BLaER1 (cell line): ENCODE data around the gene KSR2.
A peak's percentile ranks its signal among the peaks of the same experiment; 100 is the strongest.

ENCODE experiments used
- H3K27ac ChIP-seq: shearing (Covaris generic); formaldehyde crosslinking; 2 replicates; pipeline ENCODE4 v1.8.1; 2022
- H3K27me3 ChIP-seq: shearing (Covaris generic); formaldehyde crosslinking; 2 replicates; pipeline ENCODE4 v1.8.1; 2022
- H3K36me3 ChIP-seq: shearing (Covaris generic); formaldehyde crosslinking; 2 replicates; pipeline ENCODE4 v1.8.1; 2022
- H3K4me1 ChIP-seq: shearing (Covaris generic); formaldehyde crosslinking; 2 replicates; pipeline ENCODE4 v1.8.1; 2022
- H3K4me2 ChIP-seq: shearing (Covaris generic); formaldehyde crosslinking; 2 replicates; pipeline ENCODE4 v1.8.1; 2022
- H3K4me3 ChIP-seq: shearing (Covaris generic); formaldehyde crosslinking; 2 replicates; pipeline ENCODE4 v1.8.1; 2022
- H3K9ac ChIP-seq: shearing (Covaris generic); formaldehyde crosslinking; 2 replicates; pipeline ENCODE4 v1.8.1; 2022
- H3K9me3 ChIP-seq: shearing (Covaris generic); formaldehyde crosslinking; 2 replicates; pipeline ENCODE4 v1.8.1; 2022
- H4K20me1 ChIP-seq: shearing (Covaris generic); formaldehyde crosslinking; 2 replicates; pipeline ENCODE4 v1.8.1; 2022
- Cebpa-rat ChIP-seq: shearing (Covaris generic); IDR thresholded peaks from 2 replicates; pipeline ENCODE4 v1.8.1; 2022

The KSR2 gene

DNA sequence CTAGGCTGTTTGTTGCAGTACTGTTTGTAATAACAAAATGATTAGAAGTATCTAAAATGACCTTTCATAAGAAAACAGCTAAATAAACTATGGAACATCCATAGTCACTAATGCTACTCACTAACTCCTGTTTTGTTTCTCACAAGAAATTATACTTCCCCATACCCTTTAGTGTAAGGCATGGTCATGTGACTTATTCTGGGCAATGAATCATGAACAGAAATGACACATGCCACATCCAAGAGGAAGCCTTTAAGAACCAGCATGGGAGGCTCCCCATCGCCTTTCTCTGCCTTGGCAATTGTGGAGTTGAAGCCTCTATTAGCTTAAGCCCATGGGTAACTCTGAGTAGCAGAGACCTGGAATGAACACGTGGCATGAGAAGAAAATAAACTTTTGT, 49.3 kb downstream of the KSR2 start:
- no peak for TF ChIP-seq Cebpa-rat
- Histone ChIP-seq H3K4me3 (no peak overlapping the region), H3K4me1 (no peaks in the 10 kb centered on the region), H3K27me3 (no peaks in the 10 kb centered on the region), H3K27ac (no peak overlapping the region), H4K20me1 (no peaks in the 10 kb centered on the region), H3K9ac (no peak overlapping the region), H3K36me3 (no peaks in the 10 kb centered on the region), H3K9me3 (0 out of 2 replicates have a peak, but pooled peaks cover 3% of the 10 kb centered on the region), H3K4me2 (no peak overlapping the region)

DNA sequence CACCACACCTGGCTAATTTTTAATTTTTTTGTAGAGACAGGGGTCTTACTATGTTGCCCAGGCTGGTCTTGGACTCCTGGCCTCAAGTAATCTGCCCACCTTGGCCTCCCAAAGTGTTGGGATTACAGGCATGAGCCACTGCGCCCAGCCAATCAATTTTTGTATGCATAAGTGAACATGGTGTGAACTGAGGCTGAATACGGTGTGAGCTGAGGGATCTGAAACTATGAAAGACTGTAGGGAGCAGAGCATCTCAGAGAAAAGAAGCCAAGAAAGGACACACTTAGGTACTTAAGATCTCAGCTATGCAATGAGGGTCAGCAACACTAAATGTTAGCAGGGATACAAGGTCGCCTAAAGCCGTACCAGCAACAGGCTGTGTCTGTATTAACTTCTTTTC, 54.1 kb downstream of the KSR2 start:
- H3K27me3 ChIP-seq = no peaks in the 10 kb centered on the region
- H4K20me1 ChIP-seq = no peaks in the 10 kb centered on the region
- H3K4me3 ChIP-seq = no peak overlapping the region
- H3K9me3 ChIP-seq = peaks cover 18% of the 10 kb centered on the region
- no peaks in the 10 kb centered on the region for H3K36me3 ChIP-seq
- H3K4me1 ChIP-seq = peaks cover 10% of the 10 kb centered on the region
- H3K9ac ChIP-seq = no peak overlapping the region
- H3K27ac ChIP-seq = no peak overlapping the region
- no peak for TF ChIP-seq Cebpa-rat
- no peak overlapping the region for H3K4me2 ChIP-seq

DNA sequence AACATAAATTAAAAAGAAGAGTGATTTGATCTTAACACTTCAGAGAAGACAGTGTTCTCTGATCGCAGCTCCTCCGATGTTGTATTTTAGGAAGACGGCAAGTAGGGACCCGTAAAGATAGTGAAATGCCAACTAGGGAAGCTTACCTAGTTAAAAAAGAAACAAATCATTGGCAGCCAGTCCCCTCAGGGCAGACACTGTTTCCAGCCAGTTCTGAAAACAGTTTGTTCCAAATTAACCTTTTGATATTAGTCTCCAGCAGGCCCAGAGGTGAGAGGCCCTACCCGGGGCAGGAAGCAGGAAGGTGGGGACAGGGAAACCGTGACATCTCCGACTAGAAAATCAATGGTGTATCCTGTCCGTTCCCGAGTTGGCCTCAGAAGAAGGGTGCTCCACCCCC, 56.0 kb downstream of the KSR2 start:
- Histone ChIP-seq H3K27ac (no peak overlapping the region), H3K27me3 (no peaks in the 10 kb centered on the region), H4K20me1 (no peaks in the 10 kb centered on the region), H3K4me2 (peak overlapping the region; percentile 31), H3K36me3 (no peaks in the 10 kb centered on the region), H3K4me3 (no peak overlapping the region), H3K4me1 (peaks cover 10% of the 10 kb centered on the region), H3K9ac (no peak overlapping the region), H3K9me3 (peaks cover 18% of the 10 kb centered on the region)
- TF ChIP-seq Cebpa-rat = no peak

DNA sequence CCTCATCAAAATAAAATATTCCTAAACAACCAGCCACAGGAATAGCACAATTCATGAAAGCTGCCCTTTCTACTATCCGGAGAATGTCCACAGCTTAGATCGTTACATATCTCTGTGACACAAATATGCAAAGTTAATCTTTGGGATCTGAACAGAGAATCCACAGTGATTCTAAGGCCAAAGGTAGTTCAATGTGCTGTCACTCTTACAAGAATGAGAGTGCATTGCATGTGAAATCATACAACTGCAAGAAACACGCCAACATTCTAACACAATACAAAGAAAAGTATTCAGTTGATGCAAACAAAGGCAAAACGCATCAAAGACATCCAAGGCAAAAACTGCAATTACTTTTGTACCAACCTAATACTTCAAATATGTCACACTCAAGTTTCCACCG, 60.4 kb downstream of the KSR2 start:
- Histone ChIP-seq H3K4me3 (no peak overlapping the region), H3K9me3 (peaks cover 18% of the 10 kb centered on the region), H3K27me3 (no peaks in the 10 kb centered on the region), H3K9ac (no peak overlapping the region), H3K27ac (no peak overlapping the region), H3K4me2 (no peak overlapping the region), H3K4me1 (peaks cover 8% of the 10 kb centered on the region), H3K36me3 (no peaks in the 10 kb centered on the region), H4K20me1 (no peaks in the 10 kb centered on the region)
- TF ChIP-seq Cebpa-rat = no peak

DNA sequence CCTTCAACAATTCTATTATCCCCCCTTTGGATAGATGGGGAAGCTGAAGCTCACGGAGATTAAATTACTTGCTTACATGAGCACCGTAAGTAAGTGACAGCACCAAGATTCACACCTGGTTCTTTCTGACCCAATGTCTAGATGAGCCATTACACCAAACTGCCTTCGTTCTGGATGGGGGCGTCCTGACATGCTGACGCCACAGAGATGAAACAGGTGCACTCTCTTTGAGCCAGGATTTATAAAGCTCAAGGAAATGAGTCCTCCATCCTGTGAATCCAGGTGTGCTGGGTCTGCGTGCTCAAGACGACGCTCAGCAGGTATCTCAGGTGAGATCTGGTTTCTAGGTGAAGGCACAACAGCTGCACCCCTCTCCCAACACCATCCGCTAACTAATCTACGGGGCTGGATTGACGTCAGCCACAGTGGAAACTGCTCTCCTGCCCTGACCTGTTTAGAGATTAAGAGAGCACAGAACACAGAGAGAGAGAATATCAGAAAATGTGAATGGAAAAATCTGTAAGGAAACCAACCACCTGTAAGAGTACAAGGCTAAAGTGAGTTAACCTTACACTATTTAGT, 61.6 kb downstream of the KSR2 start:
- no peak for TF ChIP-seq Cebpa-rat
- Histone ChIP-seq H3K4me1 (no peaks in the 10 kb centered on the region), H3K4me3 (no peak overlapping the region), H3K36me3 (no peaks in the 10 kb centered on the region), H3K27ac (no peak overlapping the region), H3K9ac (no peak overlapping the region), H4K20me1 (no peaks in the 10 kb centered on the region), H3K4me2 (no peak overlapping the region), H3K27me3 (no peaks in the 10 kb centered on the region), H3K9me3 (peaks cover 18% of the 10 kb centered on the region)

DNA sequence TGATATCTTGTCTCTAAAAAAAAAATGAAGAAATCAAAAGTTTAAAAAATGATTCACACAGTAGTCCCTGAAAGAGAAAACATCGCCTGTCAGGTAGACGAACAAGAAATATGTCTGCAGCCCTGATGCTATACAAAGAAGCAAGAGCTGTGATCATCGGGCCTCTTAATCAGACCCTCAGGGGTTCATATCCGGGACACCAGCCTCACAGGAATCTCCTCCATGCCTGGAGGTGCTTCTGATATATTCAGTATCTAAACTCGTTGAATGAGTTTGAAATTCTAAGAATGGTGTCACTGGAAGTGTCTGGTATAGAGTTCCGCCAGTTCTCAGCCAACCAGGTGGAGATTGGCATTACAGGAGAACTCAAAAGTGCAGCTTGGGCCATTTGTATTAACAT, 64.7 kb downstream of the KSR2 start:
- no peaks in the 10 kb centered on the region for H3K36me3 ChIP-seq
- H3K9me3 ChIP-seq = peaks cover 8% of the 10 kb centered on the region
- H3K9ac ChIP-seq = no peak overlapping the region
- no peaks in the 10 kb centered on the region for H3K4me1 ChIP-seq
- no peak overlapping the region for H3K4me2 ChIP-seq
- no peak for TF ChIP-seq Cebpa-rat
- no peak overlapping the region for H3K4me3 ChIP-seq
- H3K27ac ChIP-seq = no peak overlapping the region
- no peaks in the 10 kb centered on the region for H3K27me3 ChIP-seq
- H4K20me1 ChIP-seq = no peaks in the 10 kb centered on the region

DNA sequence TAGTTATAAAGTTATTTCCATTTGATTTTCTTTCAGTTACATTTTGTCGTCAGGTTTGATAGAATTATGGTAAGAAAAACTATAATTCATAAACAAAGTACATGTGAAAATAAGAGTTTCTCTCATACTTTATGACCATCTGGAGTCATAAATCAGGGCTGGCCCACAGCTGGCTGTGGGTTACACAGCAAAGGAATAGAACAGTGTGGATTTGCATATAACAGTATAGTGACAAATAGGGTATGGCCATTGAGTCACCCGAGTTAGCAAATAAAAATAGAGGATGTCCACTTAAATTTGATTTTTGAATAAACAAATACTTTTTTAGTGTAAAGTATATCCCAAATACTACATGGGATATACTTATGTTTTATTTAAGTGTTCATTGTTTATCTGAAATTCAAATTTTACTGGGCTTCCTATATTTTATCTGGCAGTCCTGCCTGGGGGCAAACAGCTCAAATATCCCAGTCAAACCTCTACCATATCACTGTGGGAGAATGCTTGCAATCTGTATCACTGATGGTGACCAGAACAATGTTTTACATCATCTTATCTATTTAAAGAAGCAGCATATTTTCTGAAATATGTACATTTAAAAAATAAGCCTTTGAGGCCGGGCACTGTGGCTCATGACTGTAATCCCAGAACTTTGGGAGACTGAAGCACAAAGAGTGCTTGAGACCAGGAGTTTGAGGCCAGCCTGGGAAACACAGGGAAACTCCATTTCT, 65.5 kb downstream of the KSR2 start:
- no peak for TF ChIP-seq Cebpa-rat
- Histone ChIP-seq H3K27ac (no peak overlapping the region), H3K9me3 (peaks cover 12% of the 10 kb centered on the region), H3K4me2 (no peak overlapping the region), H3K4me3 (no peak overlapping the region), H3K36me3 (no peaks in the 10 kb centered on the region), H3K27me3 (no peaks in the 10 kb centered on the region), H4K20me1 (no peaks in the 10 kb centered on the region), H3K9ac (no peak overlapping the region), H3K4me1 (peaks cover 2% of the 10 kb centered on the region)

DNA sequence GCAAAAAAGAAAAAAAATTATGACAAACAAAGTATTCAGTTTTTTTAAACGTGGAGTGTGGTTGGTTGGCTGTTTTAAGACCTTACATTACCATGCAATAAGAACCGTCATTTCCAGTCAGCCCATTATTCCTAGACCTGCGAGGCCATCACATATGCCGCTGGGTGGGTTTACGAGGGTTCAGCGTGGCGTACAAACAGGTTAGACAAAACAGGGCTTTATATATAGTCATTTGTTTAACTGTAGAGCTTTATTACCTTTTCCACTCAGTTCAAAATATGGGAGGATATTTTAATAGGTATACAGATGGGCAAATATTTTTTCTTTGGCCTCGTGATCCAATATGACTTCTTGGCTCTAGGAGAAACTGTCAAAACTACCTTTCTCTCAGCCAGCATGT, 67.2 kb downstream of the KSR2 start:
- no peak overlapping the region for H3K9ac ChIP-seq
- H4K20me1 ChIP-seq = no peaks in the 10 kb centered on the region
- H3K4me3 ChIP-seq = no peak overlapping the region
- peaks cover 18% of the 10 kb centered on the region for H3K4me1 ChIP-seq
- peaks cover 12% of the 10 kb centered on the region for H3K9me3 ChIP-seq
- H3K4me2 ChIP-seq = no peak overlapping the region
- no peaks in the 10 kb centered on the region for H3K36me3 ChIP-seq
- no peaks in the 10 kb centered on the region for H3K27me3 ChIP-seq
- no peak for TF ChIP-seq Cebpa-rat
- H3K27ac ChIP-seq = no peak overlapping the region

DNA sequence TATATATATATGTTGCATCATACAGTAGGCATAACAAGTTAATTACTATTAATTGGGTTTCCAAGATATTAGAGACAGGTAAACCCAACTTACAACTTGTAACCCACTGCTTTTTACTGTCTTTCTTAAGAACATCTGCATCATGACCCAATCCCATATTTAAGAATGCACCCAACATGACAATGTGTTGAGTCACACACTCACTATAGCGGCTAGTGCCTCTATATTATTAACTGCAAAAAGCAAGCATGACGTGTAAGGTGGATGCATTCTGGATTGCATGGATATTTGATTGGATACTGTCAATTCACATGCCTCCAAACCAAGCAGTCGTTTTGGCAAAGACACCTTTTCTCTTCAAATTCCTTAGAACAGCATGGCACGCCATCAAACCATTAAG, 68.2 kb downstream of the KSR2 start:
- Histone ChIP-seq H3K4me1 (peaks cover 29% of the 10 kb centered on the region), H3K4me3 (no peak overlapping the region), H3K9ac (no peak overlapping the region), H3K9me3 (peaks cover 12% of the 10 kb centered on the region), H3K27me3 (no peaks in the 10 kb centered on the region), H4K20me1 (no peaks in the 10 kb centered on the region), H3K4me2 (no peak overlapping the region), H3K36me3 (no peaks in the 10 kb centered on the region), H3K27ac (no peak overlapping the region)
- no peak for TF ChIP-seq Cebpa-rat

DNA sequence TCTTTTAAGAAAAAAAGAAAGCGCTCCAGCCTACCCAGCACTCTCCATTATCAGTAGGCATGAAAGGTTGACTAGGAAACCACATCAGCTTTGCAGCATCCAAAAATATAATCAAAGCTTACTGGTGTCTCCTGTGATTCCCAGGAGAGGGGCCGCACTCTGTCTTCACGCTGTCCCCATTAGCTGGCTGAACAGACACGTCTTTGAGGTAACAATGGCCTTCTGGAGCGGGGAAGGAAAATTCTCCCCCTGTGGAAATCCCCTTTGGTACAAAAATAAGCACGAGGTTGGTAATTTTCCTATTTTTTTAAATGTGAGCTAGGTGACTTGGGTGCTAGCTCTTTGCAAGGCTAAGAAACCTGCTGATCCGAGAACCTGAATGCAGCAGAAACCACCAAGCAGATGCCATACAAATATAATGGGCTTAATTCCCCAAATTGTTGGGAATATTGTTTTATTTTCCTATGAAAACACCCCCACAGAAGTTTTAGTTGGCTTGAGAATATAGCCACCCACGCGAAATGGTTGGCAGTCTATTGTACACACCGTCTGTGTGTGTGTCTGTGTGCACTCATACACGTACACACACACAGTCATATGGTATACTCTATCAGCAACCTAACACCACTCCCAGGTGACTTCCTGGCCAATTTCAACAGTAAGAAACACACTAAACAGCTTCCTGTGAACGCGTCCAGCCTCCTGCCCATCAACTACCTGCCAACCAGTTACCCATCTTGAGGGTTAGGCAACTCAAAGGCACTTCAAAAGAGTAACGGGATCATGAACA, 71.2 kb downstream of the KSR2 start:
- H4K20me1 ChIP-seq = no peaks in the 10 kb centered on the region
- no peaks in the 10 kb centered on the region for H3K27me3 ChIP-seq
- TF ChIP-seq Cebpa-rat = no peak
- peaks cover 22% of the 10 kb centered on the region for H3K9me3 ChIP-seq
- H3K4me1 ChIP-seq = peaks cover 29% of the 10 kb centered on the region
- peak overlapping the region; percentile 63 for H3K27ac ChIP-seq
- no peaks in the 10 kb centered on the region for H3K36me3 ChIP-seq
- H3K4me3 ChIP-seq = peak overlapping the region; percentile 40; the same call in 1 of the 2 replicates
- H3K9ac ChIP-seq = peak overlapping the region; percentile 4; the same call in 1 of the 2 replicates
- peak overlapping the region; percentile 80 for H3K4me2 ChIP-seq
